ENCODE data around the gene SLC7A11. TPM values are rescaled to one million over a fixed set of nuclear protein-coding genes. Genes with fewer than 3 reads are reported as not detected.

Gene SLC7A11
- total RNA-seq, 4 donors from 2014 or later: under 0.01 to 2.5 (median 0.82) TPM; not detected in 1

DNA sequence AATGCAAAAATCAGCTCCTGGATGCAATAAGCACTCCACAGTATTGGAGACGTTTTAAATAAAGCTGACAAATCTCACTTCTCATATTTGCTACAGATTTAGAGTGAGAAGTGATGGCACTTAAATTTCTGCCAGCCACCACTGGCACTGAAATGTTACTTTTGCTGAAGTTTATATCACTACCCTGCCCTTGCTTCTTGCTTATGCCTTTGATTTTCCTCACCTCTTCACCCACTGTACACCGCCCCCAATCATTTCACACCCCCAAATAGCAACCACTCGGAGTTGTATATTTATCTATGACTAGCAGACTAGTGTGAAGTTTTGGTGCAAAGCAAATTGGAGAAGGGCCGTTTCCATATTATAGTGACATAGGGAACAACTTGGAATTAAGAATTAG is 19.9 kb upstream of the SLC7A11 start:
- Histone ChIP-seq H3K27ac (no peak overlapping the region), H3K27me3 (no peaks in the 10 kb centered on the region), H3K4me1 (peaks cover 0 to 13% (median 1%) of the 10 kb centered on the region in 4 donors), H3K9me3 (no peaks in the 10 kb centered on the region), H3K4me3 (no peak overlapping the region), H3K36me3 (no peaks in the 10 kb centered on the region)
- WGBS, 2 donors (ENCODE audit: low coverage in 1 of 2): 75 to 88% methylated on average over 3 to 4 of the region's 4 CpGs
- in situ Hi-C loops (cut with MboI; ENCODE audit: low pct_ligation_motif_present in 1 of 4, low pct_unique_long_range_greater_than_20kb in 1 of 4, low sequenced_read_pairs in 3 of 4): no loop called here
- no peak for DNase-seq
- intact Hi-C loops (cut with DNase I; ENCODE audit: low total_unique reads): no loop called here
- TF ChIP-seq POLR2A (IDR thresholded peaks at IDR 0.05): no peak
- no peak for TF ChIP-seq POLR2AphosphoS5 (IDR thresholded peaks at IDR 0.05)
- no peak for TF ChIP-seq CTCF (IDR thresholded peaks at IDR 0.05)
- no peak for TF ChIP-seq EP300 (IDR thresholded peaks at IDR 0.05; ENCODE audit: low read depth)

GRCh38 chr4:138259824-138260223 is 17.7 kb upstream of the SLC7A11 start:
- no peaks in the 10 kb centered on the region for H3K9me3 ChIP-seq
- no peak overlapping the region for H3K4me3 ChIP-seq
- WGBS, 2 donors (ENCODE audit: low coverage in 1 of 2): 43 to 56% methylated on average over 2 of the region's 2 CpGs
- DNase-seq: no peak
- intact Hi-C loops (cut with DNase I; ENCODE audit: low total_unique reads) (no loop called here), in situ Hi-C loops (cut with MboI; ENCODE audit: low pct_ligation_motif_present in 1 of 4, low pct_unique_long_range_greater_than_20kb in 1 of 4, low sequenced_read_pairs in 3 of 4) (no loop called here)
- no peaks in the 10 kb centered on the region for H3K36me3 ChIP-seq
- no peaks in the 10 kb centered on the region for H3K27me3 ChIP-seq
- no peak overlapping the region for H3K27ac ChIP-seq
- peaks cover 0 to 13% (median 1%) of the 10 kb centered on the region in 4 donors for H3K4me1 ChIP-seq
- TF ChIP-seq POLR2A (IDR thresholded peaks at IDR 0.05) (no peak), POLR2AphosphoS5 (IDR thresholded peaks at IDR 0.05) (no peak), EP300 (IDR thresholded peaks at IDR 0.05; ENCODE audit: low read depth) (no peak), CTCF (IDR thresholded peaks at IDR 0.05) (no peak)

DNA sequence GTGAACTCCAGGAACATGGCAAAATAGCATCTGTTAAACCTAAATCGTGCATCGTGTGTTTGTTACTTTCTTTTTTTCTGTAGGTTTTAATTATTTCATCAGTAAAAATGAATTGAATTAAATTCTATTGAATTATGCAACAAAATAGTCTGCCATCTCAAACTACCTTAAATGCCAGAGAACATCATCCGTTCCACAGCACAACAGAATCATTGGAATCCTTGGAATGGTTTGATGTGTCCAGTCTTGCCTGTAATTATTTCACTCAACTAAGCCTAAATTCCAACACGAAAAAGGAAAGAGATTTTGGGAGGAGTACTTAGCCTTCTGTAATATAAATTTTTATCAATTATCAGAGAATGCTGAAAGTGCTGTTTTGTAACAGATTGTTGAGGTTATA is 17.1 kb upstream of the SLC7A11 start:
- no peak overlapping the region for H3K27ac ChIP-seq
- 74 to 80% methylated on average over 4 of the region's 4 CpGs for WGBS, 2 donors (ENCODE audit: low coverage in 1 of 2)
- H3K36me3 ChIP-seq: no peaks in the 10 kb centered on the region
- no peaks in the 10 kb centered on the region for H3K27me3 ChIP-seq
- no peak overlapping the region for H3K4me3 ChIP-seq
- TF ChIP-seq POLR2A (IDR thresholded peaks at IDR 0.05) (no peak), POLR2AphosphoS5 (IDR thresholded peaks at IDR 0.05) (no peak), EP300 (IDR thresholded peaks at IDR 0.05; ENCODE audit: low read depth) (no peak)
- in situ Hi-C loops (cut with MboI; ENCODE audit: low pct_ligation_motif_present in 1 of 4, low pct_unique_long_range_greater_than_20kb in 1 of 4, low sequenced_read_pairs in 3 of 4): no loop called here
- H3K9me3 ChIP-seq: no peaks in the 10 kb centered on the region
- no peak for DNase-seq
- peaks cover 0 to 13% (median 1%) of the 10 kb centered on the region in 4 donors for H3K4me1 ChIP-seq
- intact Hi-C loops (cut with DNase I; ENCODE audit: low total_unique reads): no loop called here

DNA sequence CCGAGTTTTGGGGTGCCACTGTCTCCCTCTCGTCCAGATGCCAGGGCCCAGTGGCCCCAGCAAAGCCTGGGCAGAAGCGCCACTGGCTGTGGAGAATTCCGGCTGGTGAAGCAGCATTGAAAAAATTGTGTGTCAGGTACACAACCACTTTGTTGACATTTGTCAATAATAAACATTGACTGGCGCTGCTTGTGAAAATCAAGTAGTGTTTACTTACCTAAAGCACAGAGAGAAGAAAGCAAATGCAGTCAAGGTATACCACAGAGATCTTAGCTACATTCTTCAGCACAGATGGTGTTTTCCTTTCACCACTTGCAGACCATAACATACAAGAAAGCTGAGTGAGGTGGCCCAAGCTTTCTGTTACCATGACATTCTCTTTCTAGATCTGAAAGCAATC is 14.5 kb upstream of the SLC7A11 start:
- Histone ChIP-seq H3K27me3 (no peaks in the 10 kb centered on the region), H3K9me3 (no peaks in the 10 kb centered on the region), H3K27ac (no peak overlapping the region), H3K4me3 (no peak overlapping the region), H3K36me3 (no peaks in the 10 kb centered on the region), H3K4me1 (no peaks in the 10 kb centered on the region)
- TF ChIP-seq POLR2AphosphoS5 (IDR thresholded peaks at IDR 0.05) (no peak), POLR2A (IDR thresholded peaks at IDR 0.05) (no peak), CTCF (IDR thresholded peaks at IDR 0.05) (no peak), EP300 (IDR thresholded peaks at IDR 0.05; ENCODE audit: low read depth) (no peak)
- in situ Hi-C loops (cut with MboI; ENCODE audit: low pct_ligation_motif_present in 1 of 4, low pct_unique_long_range_greater_than_20kb in 1 of 4, low sequenced_read_pairs in 3 of 4) (no loop called here), intact Hi-C loops (cut with DNase I; ENCODE audit: low total_unique reads) (no loop called here)
- no peak for DNase-seq
- 86 to 97% methylated on average over 1 to 4 of the region's 5 CpGs for WGBS, 2 donors (ENCODE audit: low coverage in 1 of 2)
